Lung (tissue), 12 donors: ENCODE measurements around the gene SPINK2. TPM values are rescaled to one million over a fixed set of nuclear protein-coding genes. Genes with fewer than 3 reads are reported as not detected.
A peak's percentile ranks its signal among the peaks of the same experiment; 100 is the strongest.

Experiments used
- ATAC-seq: fragments of 200-7000 bp; cut with Tn5 transposase; one replicate; pipeline ENCODE4 v1.9.1; 2020; ENCODE audit warnings: moderate number of reproducible peaks; ENCODE audit not compliant: insufficient read depth, low FRiP score
- DNase-seq, 3 donors: peaks; one replicate each; pipeline ENCODE4 v3.0.0-alpha.2; 2013 to 2017
- H3K27ac ChIP-seq, 2 donors: one replicate each; pipeline ENCODE4 v1.5.1; 2013; ENCODE audit warnings: mild to moderate bottlenecking in 2 of 2, moderate library complexity in 2 of 2, control low read depth in 1 of 2, inconsistent platforms in 1 of 2, low read depth in 1 of 2, low read length in 1 of 2
- H3K27me3 ChIP-seq, 3 donors: one replicate each; pipeline ENCODE4 v1.5.1; 2013; ENCODE audit warnings: low read length in 2 of 3; ENCODE audit not compliant: control insufficient read depth in 3 of 3, insufficient read depth in 3 of 3
- H3K36me3 ChIP-seq, 4 donors: one replicate each; pipeline ENCODE4 v1.5.1; 2013; ENCODE audit warnings: low read length in 4 of 4, mild to moderate bottlenecking in 1 of 4, moderate library complexity in 1 of 4; ENCODE audit not compliant: control insufficient read depth in 4 of 4, insufficient read depth in 4 of 4
- H3K4me1 ChIP-seq, 5 donors: one replicate each; pipeline ENCODE4 v1.5.1; 2013; ENCODE audit warnings: low read length in 5 of 5, mild to moderate bottlenecking in 2 of 5, moderate library complexity in 1 of 5; ENCODE audit not compliant: control insufficient read depth in 5 of 5, insufficient read depth in 5 of 5
- H3K4me3 ChIP-seq: one replicate; pipeline ENCODE4 v1.5.1; 2013; ENCODE audit warnings: mild to moderate bottlenecking, control low read depth, moderate library complexity
- H3K9ac ChIP-seq, 2 donors: one replicate each; pipeline ENCODE4 v1.5.1; 2013; ENCODE audit warnings: low read length in 2 of 2, control low read depth in 1 of 2; ENCODE audit not compliant: insufficient read depth in 1 of 2
- H3K9me3 ChIP-seq, 4 donors: one replicate each; pipeline ENCODE4 v1.5.1; 2013; ENCODE audit warnings: low read length in 3 of 4, mild to moderate bottlenecking in 1 of 4, moderate library complexity in 1 of 4; ENCODE audit not compliant: control insufficient read depth in 4 of 4, insufficient read depth in 3 of 4
- CTCF ChIP-seq: IDR thresholded peaks from 2 replicates; pipeline ENCODE4 v1.5.1; 2012; ENCODE audit warnings: mild to moderate bottlenecking; ENCODE audit errors: control extremely low read depth, extremely low read depth
- WGBS, 2 donors: extraction: QIAGEN DNeasy Blood & Tissue Kit; methylation state at CpG; one replicate each; pipeline ENCODE4 v1.1.7; 2013; 5-methylcytosine and 5-hydroxymethylcytosine counted together
- polyA plus RNA-seq, 2 donors: library from polyadenylated mRNA; stranded (reverse); fragments of 200-250 nt; gene quantifications; one replicate each; pipeline ENCODE4 v1.2.1, GENCODE V29; 2013
- total RNA-seq, 2 donors: library from RNA; depleted of rRNA in 1 of 2; stranded (reverse); fragments of >200 nt in 1 of 2; gene quantifications; one replicate each; pipeline ENCODE4 v1.2.1, GENCODE V29; 2014 to 2021
- donor health status: control.
- donor health status: control.
- donor health status: Bipolar disorder and iron deficiency.
- donor health status: healthy.
- donor health status: DM: yes; HTN: yes; CAD: no.

SPINK2 gene
- total and polyA plus RNA-seq, 4 donors: 0.91 TPM; not detected in 3

- Histone ChIP-seq H3K4me3 (no peak overlapping the region), H3K27me3 (no peaks in the 10 kb centered on the region), H3K36me3 (no peaks in the 10 kb centered on the region), H3K9ac (no peak overlapping the region), H3K4me1 (no peaks in the 10 kb centered on the region), H3K27ac (no peak overlapping the region), H3K9me3 (no peaks in the 10 kb centered on the region)
- ATAC-seq (no peak), DNase-seq (no peak)
- 36 to 65% methylated on average over 1 of the region's 1 CpG for WGBS, 2 donors
- no peak for TF ChIP-seq CTCF
Observed at GRCh38 chr4:56806666-56807065, 14.8 kb downstream of the SPINK2 start.

- Histone ChIP-seq H3K4me1 (no peaks in the 10 kb centered on the region), H3K36me3 (no peaks in the 10 kb centered on the region), H3K27me3 (no peaks in the 10 kb centered on the region), H3K9ac (no peak overlapping the region), H3K27ac (no peak overlapping the region), H3K4me3 (no peak overlapping the region), H3K9me3 (no peaks in the 10 kb centered on the region)
- TF ChIP-seq CTCF: no peak
- DNase-seq: no peak
- 19 to 41% methylated on average over 1 of the region's 1 CpG for whole genome bisulfite sequencing, 2 donors
- no peak for ATAC-seq
Observed at GRCh38 chr4:56804551-56804950, 16.9 kb downstream of the SPINK2 start.

DNA sequence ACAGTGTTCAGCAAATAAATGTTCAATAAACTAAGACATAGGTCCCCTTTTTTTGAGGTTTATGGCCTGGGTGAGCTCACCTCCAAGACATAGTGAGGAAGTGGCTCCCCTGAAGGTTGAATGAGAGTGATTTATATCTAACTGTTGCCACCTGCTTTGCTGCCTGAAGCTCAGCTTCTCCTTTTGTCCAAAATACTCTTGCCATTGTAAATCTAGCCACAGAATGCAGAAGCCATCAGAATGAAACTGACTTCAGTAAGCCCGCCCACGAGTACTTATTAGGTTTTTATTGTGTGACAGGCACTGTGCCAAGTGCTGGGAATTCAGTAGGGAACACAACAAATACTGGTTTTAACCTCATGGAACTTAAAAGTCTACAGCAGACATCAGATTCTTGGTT is 18.0 kb downstream of the SPINK2 start:
- no peak for ATAC-seq
- peak in 2 of 3 donors; percentile 58 to 62 for DNase-seq
- no peak overlapping the region for H3K27ac ChIP-seq

More for the DNA sequence above, 18.0 kb downstream of the SPINK2 start:
- Histone ChIP-seq H3K27me3 (no peaks in the 10 kb centered on the region), H3K9me3 (no peaks in the 10 kb centered on the region), H3K4me1 (peaks cover 0 to 2% (median 0%) of the 10 kb centered on the region in 5 donors), H3K4me3 (no peak overlapping the region), H3K9ac (no peak overlapping the region), H3K36me3 (no peaks in the 10 kb centered on the region)
- 21 to 27% methylated on average over 2 of the region's 2 CpGs for WGBS, 2 donors
- no peak for TF ChIP-seq CTCF
